B cell (primary cell): Measurements from ENCODE around the gene LRP1. TPM values are rescaled to one million over a fixed set of nuclear protein-coding genes. Genes with fewer than 3 reads are reported as not detected.

Source experiments
- ATAC-seq: fragments of 200-7000 bp; cut with Tn5 transposase; one replicate; pipeline ENCODE4 v1.10.0; 2021; ENCODE audit warnings: low read depth, mild to moderate bottlenecking, moderate number of reproducible peaks, moderate library complexity
- CTCF ChIA-PET: fragments of 350-600 bp; sonication (Branson Sonifier 250); formaldehyde crosslinking; loops from one replicate; lab custom pipeline; 2021; ENCODE audit warnings: antibody characterized with exemption, inconsistent platforms; lab: Charles Lee
- POLR2A ChIA-PET: fragments of 350-600 bp; sonication (Branson Sonifier 250); formaldehyde crosslinking; loops from one replicate; lab custom pipeline; 2021; ENCODE audit warnings: antibody characterized with exemption; lab: Charles Lee
- DNase-seq: peaks from one replicate; pipeline ENCODE4 v3.0.0; 2013
- H2AFZ ChIP-seq: 2 replicates; pipeline ENCODE4 v1.6.1; 2012; ENCODE audit warnings: mild to moderate bottlenecking, low read depth, low read length; ENCODE audit not compliant: insufficient read depth, poor library complexity, severe bottlenecking
- H3K27ac ChIP-seq, 2 donors: 1 replicate in 1 of 2; 2 replicates in 1 of 2; pipeline ENCODE4 v1.5.1; 2012 to 2013; ENCODE audit warnings: low read length in 2 of 2, mild to moderate bottlenecking in 2 of 2, moderate library complexity in 1 of 2
- H3K27me3 ChIP-seq, 4 experiments: fragments of 200-600 bp in 1 of 4; sonication (generic) in 1 of 4; replicated peaks in 1 of 4; 1 replicate in 2 of 4; 2 replicates in 2 of 4; pipeline versions ENCODE4 v1.6.1 to v1.7.0; 2013 to 2016; ENCODE audit warnings: low read length in 3 of 4, mild to moderate bottlenecking in 2 of 4, mixed read lengths in 1 of 4, moderate library complexity in 1 of 4; ENCODE audit not compliant: insufficient read depth in 4 of 4, control insufficient read depth in 3 of 4; ENCODE audit errors: control extremely low read depth in 1 of 4
- H3K36me3 ChIP-seq, 2 experiments: replicated peaks in 1 of 2; 1 replicate in 1 of 2; 2 replicates in 1 of 2; pipeline versions ENCODE4 v1.6.1 to v1.7.1; 2013; ENCODE audit warnings: low read length in 1 of 2; ENCODE audit not compliant: insufficient read depth in 2 of 2, control insufficient read depth in 1 of 2; ENCODE audit errors: control extremely low read depth in 1 of 2, extremely low read depth in 1 of 2
- H3K4me1 ChIP-seq, 2 donors: fragments of 200-600 bp in 1 of 2; sonication (generic) in 1 of 2; 1 replicate in 1 of 2; 2 replicates in 1 of 2; pipeline versions ENCODE4 v1.5.1 to v1.6.1; 2013 to 2017; ENCODE audit warnings: low read length in 2 of 2; ENCODE audit not compliant: control insufficient read depth in 2 of 2, insufficient read depth in 2 of 2
- H3K4me2 ChIP-seq: replicated peaks from 2 replicates; pipeline ENCODE3; 2012; ENCODE audit warnings: mild to moderate bottlenecking, low read depth, low read length; ENCODE audit not compliant: poor library complexity, severe bottlenecking
- H3K4me3 ChIP-seq, 5 experiments: fragments of 200-600 bp in 1 of 5; sonication (generic) in 1 of 5; 1 replicate in 3 of 5; 2 replicates in 2 of 5; pipeline versions ENCODE4 v1.5.1 to v1.7.0; 2011 to 2016; ENCODE audit warnings: low read length in 4 of 5, mild to moderate bottlenecking in 4 of 5, low read depth in 2 of 5, control low read depth in 1 of 5, moderate library complexity in 1 of 5; ENCODE audit not compliant: insufficient read depth in 1 of 5; ENCODE audit errors: control extremely low read depth in 1 of 5, extremely low read depth in 1 of 5
- H3K79me2 ChIP-seq: fragments of 200-600 bp; sonication (generic); one replicate; pipeline ENCODE4 v1.6.0; 2016; ENCODE audit warnings: low read length; ENCODE audit not compliant: control insufficient read depth, insufficient read depth
- H3K9ac ChIP-seq: fragments of 200-600 bp; sonication (generic); 2 replicates; pipeline ENCODE4 v1.6.1; 2017; ENCODE audit warnings: mild to moderate bottlenecking, low read length, moderate library complexity
- H3K9me3 ChIP-seq, 3 donors: one replicate each; pipeline versions ENCODE4 v1.6.1 to v1.7.1; 2013; ENCODE audit warnings: low read length in 2 of 3; ENCODE audit not compliant: control insufficient read depth in 2 of 3, insufficient read depth in 1 of 3; ENCODE audit errors: control extremely low read depth in 1 of 3
- H4K20me1 ChIP-seq: 2 replicates; pipeline ENCODE4 v1.6.0; 2012; ENCODE audit warnings: mild to moderate bottlenecking, low read length; ENCODE audit not compliant: insufficient read depth, control insufficient read depth, poor library complexity, severe bottlenecking
- H3K27ac Mint-ChIP-seq: one replicate; pipeline ENCODE4 v1.8.0; 2021; ENCODE audit warnings: mixed read lengths
- H3K27me3 Mint-ChIP-seq: one replicate; pipeline ENCODE4 v1.8.0; 2021; ENCODE audit warnings: mixed read lengths
- H3K4me1 Mint-ChIP-seq: one replicate; pipeline ENCODE4 v1.8.0; 2021; ENCODE audit warnings: mixed read lengths
- H3K4me3 Mint-ChIP-seq: one replicate; pipeline ENCODE4 v1.8.0; 2021; ENCODE audit warnings: mixed read lengths
- H3K9me3 Mint-ChIP-seq: one replicate; pipeline ENCODE4 v1.8.0; 2022; ENCODE audit warnings: mixed read lengths; ENCODE audit not compliant: insufficient read depth
- EZH2 ChIP-seq: IDR thresholded peaks from 2 replicates; pipeline ENCODE4 v1.6.1; 2012; ENCODE audit warnings: borderline replicate concordance, low read depth, mild to moderate bottlenecking, moderate library complexity, low read length; ENCODE audit not compliant: insufficient read depth, poor library complexity, severe bottlenecking
- WGBS: methylation state at CpG from one replicate; pipeline ENCODE4 v1.1.5; 2013; ENCODE audit warnings: missing lambda C conversion rate; ENCODE audit not compliant: insufficient coverage; 5-methylcytosine and 5-hydroxymethylcytosine counted together
- intact Hi-C: fragments of 100-400 bp; cut with micrococcal nuclease; formaldehyde crosslinking; loops from one replicate; pipeline ENCODE4 v1.10.0; 2022
- polyA plus RNA-seq: library from polyadenylated mRNA; depleted of rRNA; stranded (reverse); fragments of >200 nt; gene quantifications from 2 replicates; pipeline ENCODE4 v1.2.3, GENCODE V29; 2012
- total RNA-seq, 2 donors: library from RNA; stranded (reverse); fragments of 120-200 nt in 1 of 2; gene quantifications; 1 replicate in 1 of 2; 2 replicates in 1 of 2; pipeline versions ENCODE4 v1.2.3 to v1.2.4, GENCODE V29; 2013 to 2022
- TF ChIP-seq, protein P1 (sequence below): fragments of 200-600 bp; IDR thresholded peaks from one replicate; pipeline ENCODE4 v1.8.0; 2022; ENCODE audit warnings: antibody characterized with exemption, mild to moderate bottlenecking

The LRP1 gene
- total and polyA plus RNA-seq, 2 donors (not counting 1 experiment from before 2014, with no cell fraction given): 2.0 to 4.1 TPM

GRCh38 chr12:57208631-57209282 is 80.5 kb downstream of the LRP1 start:
- Histone ChIP-seq H4K20me1 (no peaks in the 10 kb centered on the region), H3K27me3 (peaks cover 0 to 13% (median under 1%) of the 10 kb centered on the region in 4 experiments), H3K4me3 (no peak overlapping the region), H2AFZ (no peak overlapping the region), H3K4me1 (peaks cover 5 to 10% of the 10 kb centered on the region in 2 donors), H3K4me2 (no peak overlapping the region), H3K9ac (no peak overlapping the region), H3K36me3 (no peaks in the 10 kb centered on the region), H3K79me2 (no peaks in the 10 kb centered on the region), H3K27ac (no peak overlapping the region), H3K9me3 (no peaks in the 10 kb centered on the region)
- DNase-seq (no peak), ATAC-seq (no peak)
- 92% methylated on average over 22 of the region's 22 CpGs for WGBS
- H3K4me3 Mint-ChIP-seq: no peak overlapping the region
- TF ChIP-seq, protein P1, sequence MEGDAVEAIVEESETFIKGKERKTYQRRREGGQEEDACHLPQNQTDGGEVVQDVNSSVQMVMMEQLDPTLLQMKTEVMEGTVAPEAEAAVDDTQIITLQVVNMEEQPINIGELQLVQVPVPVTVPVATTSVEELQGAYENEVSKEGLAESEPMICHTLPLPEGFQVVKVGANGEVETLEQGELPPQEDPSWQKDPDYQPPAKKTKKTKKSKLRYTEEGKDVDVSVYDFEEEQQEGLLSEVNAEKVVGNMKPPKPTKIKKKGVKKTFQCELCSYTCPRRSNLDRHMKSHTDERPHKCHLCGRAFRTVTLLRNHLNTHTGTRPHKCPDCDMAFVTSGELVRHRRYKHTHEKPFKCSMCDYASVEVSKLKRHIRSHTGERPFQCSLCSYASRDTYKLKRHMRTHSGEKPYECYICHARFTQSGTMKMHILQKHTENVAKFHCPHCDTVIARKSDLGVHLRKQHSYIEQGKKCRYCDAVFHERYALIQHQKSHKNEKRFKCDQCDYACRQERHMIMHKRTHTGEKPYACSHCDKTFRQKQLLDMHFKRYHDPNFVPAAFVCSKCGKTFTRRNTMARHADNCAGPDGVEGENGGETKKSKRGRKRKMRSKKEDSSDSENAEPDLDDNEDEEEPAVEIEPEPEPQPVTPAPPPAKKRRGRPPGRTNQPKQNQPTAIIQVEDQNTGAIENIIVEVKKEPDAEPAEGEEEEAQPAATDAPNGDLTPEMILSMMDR: no peak
- TF ChIP-seq EZH2: no peak
- intact Hi-C loops: no loop called here
- peaks cover 9% of the 10 kb centered on the region for H3K4me1 Mint-ChIP-seq
- CTCF ChIA-PET: interaction anchor here (0.8 to 1.9 kb wide), 2 partner anchors 34 to 36 kb away, joined by 4 to 9 read pairs; no protein-coding TSS in a partner anchor
- POLR2A ChIA-PET: no interaction called here
- peaks cover 6% of the 10 kb centered on the region for H3K27me3 Mint-ChIP-seq
- no peaks in the 10 kb centered on the region for H3K9me3 Mint-ChIP-seq
- H3K27ac Mint-ChIP-seq: no peak overlapping the region

GRCh38 chr12:57209916-57210315 is 81.6 kb downstream of the LRP1 start:
- no peak overlapping the region for H3K4me3 ChIP-seq
- Mint-ChIP-seq H3K27me3 (peaks cover 10% of the 10 kb centered on the region), H3K4me3 (no peak overlapping the region), H3K9me3 (no peaks in the 10 kb centered on the region), H3K27ac (no peak overlapping the region), H3K4me1 (peaks cover 20% of the 10 kb centered on the region)
- no peaks in the 10 kb centered on the region for H3K79me2 ChIP-seq
- H3K27me3 ChIP-seq: peaks cover 0 to 25% (median 7%) of the 10 kb centered on the region in 4 experiments
- ATAC-seq: no peak
- intact Hi-C loops: no loop called here
- no peaks in the 10 kb centered on the region for H3K9me3 ChIP-seq
- H4K20me1 ChIP-seq: no peaks in the 10 kb centered on the region
- no peaks in the 10 kb centered on the region for H3K36me3 ChIP-seq
- no peak for TF ChIP-seq EZH2
- TF ChIP-seq, protein P1: no peak
- H3K27ac ChIP-seq: no peak overlapping the region
- ChIA-PET CTCF (interaction anchor here (0.6 kb wide), 1 partner anchor 26 kb away, joined by 3 read pairs; no protein-coding TSS in a partner anchor), POLR2A (no interaction called here)
- no peak overlapping the region for H2AFZ ChIP-seq
- DNase-seq: no peak
- no peak overlapping the region for H3K4me2 ChIP-seq
- no peak overlapping the region for H3K9ac ChIP-seq
- peaks cover 16 to 21% of the 10 kb centered on the region in 2 donors for H3K4me1 ChIP-seq
- 82% methylated on average over 8 of the region's 8 CpGs for WGBS
